DOHH2 (cell line): Measurements from ENCODE around the gene PGP.

Source experiments
- H3F3A ChIP-seq: fragments of 200-600 bp; sonication (generic), shearing (Covaris generic); 2 replicates; pipeline ENCODE4 v1.6.0; 2016; ENCODE audit warnings: antibody characterized with exemption, mild to moderate bottlenecking; ENCODE audit not compliant: control insufficient read depth, insufficient read depth
- H3K27ac ChIP-seq: fragments of 200-600 bp; sonication (generic); 2 replicates; pipeline ENCODE4 v1.5.1; 2014; ENCODE audit warnings: low read depth, mild to moderate bottlenecking, low read length, moderate library complexity
- H3K27me3 ChIP-seq: fragments of 200-600 bp; sonication (generic); 2 replicates; pipeline ENCODE4 v1.6.1; 2014; ENCODE audit warnings: mild to moderate bottlenecking, low read length, mixed read lengths; ENCODE audit not compliant: control insufficient read depth
- H3K36me3 ChIP-seq: fragments of 200-600 bp; sonication (generic); 2 replicates; pipeline ENCODE4 v1.6.1; 2014; ENCODE audit warnings: mild to moderate bottlenecking, low read length, moderate library complexity, mixed read lengths; ENCODE audit not compliant: control insufficient read depth
- H3K4me1 ChIP-seq: fragments of 200-600 bp; sonication (generic); 2 replicates; pipeline ENCODE4 v1.6.1; 2014; ENCODE audit warnings: mild to moderate bottlenecking, low read length, mixed read lengths; ENCODE audit not compliant: control insufficient read depth
- H3K4me2 ChIP-seq: fragments of 200-600 bp; sonication (generic); 2 replicates; pipeline ENCODE4 v1.6.0; 2014; ENCODE audit warnings: mild to moderate bottlenecking, low read length, moderate library complexity
- H3K4me3 ChIP-seq: fragments of 200-600 bp; sonication (generic); 2 replicates; pipeline ENCODE4 v1.5.1; 2014; ENCODE audit warnings: mild to moderate bottlenecking, low read length, mixed read lengths
- H3K79me2 ChIP-seq: fragments of 200-600 bp; sonication (generic); 2 replicates; pipeline ENCODE4 v1.6.1; 2014; ENCODE audit warnings: mild to moderate bottlenecking, low read length, mixed read lengths; ENCODE audit not compliant: control insufficient read depth
- H3K9me2 ChIP-seq: fragments of 200-600 bp; sonication (generic); replicated peaks from 2 replicates; pipeline ENCODE4 v1.6.1; 2014; ENCODE audit warnings: mild to moderate bottlenecking, low read length, mixed read lengths; ENCODE audit not compliant: control insufficient read depth
- H3K9me3 ChIP-seq: fragments of 200-600 bp; sonication (generic); 2 replicates; pipeline ENCODE4 v1.6.1; 2014; ENCODE audit warnings: antibody characterized with exemption, low read length, mixed read lengths; ENCODE audit not compliant: control insufficient read depth, insufficient read depth
- H4K20me1 ChIP-seq: fragments of 200-600 bp; sonication (generic); 2 replicates; pipeline ENCODE4 v1.6.0; 2014; ENCODE audit warnings: low read depth, mild to moderate bottlenecking, antibody characterized with exemption, low read length, moderate library complexity; ENCODE audit not compliant: control insufficient read depth, insufficient read depth
- EZH2phosphoT487 ChIP-seq: fragments of 200-600 bp; sonication (generic); IDR thresholded peaks from 2 replicates; pipeline ENCODE4 v1.6.1; 2017; ENCODE audit warnings: borderline replicate concordance, mild to moderate bottlenecking, antibody characterized with exemption, low read length, moderate library complexity, mixed read lengths
- TF ChIP-seq, protein P1 (sequence below): fragments of 200-600 bp; sonication (generic); IDR thresholded peaks from one replicate; pipeline ENCODE4 v1.5.1; 2014; ENCODE audit warnings: antibody characterized with exemption, mild to moderate bottlenecking, low read depth, low read length; ENCODE audit not compliant: poor library complexity, severe bottlenecking

Gene PGP

DNA sequence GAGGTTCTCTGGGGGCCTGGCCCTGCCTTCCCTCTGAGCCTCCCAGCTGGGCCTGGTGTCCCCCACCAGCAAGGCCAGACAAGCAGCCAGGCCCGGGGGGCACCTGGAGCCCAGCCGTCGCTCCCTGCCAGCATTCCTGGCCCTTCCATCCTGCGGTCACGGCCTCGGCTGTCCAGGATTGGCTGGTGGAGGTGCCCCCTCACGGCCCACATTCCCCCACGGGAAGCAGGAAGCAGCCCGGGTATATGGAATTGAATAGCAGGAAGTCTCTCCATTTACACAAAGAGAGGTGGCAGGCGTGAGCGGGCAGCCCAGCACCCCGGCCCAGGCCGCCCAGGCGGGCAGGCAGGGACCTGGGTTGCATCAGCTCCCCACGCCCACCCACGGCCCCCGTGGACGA, 44.6 kb downstream of the PGP start:
- Histone ChIP-seq H3K79me2 (peaks cover 15% of the 10 kb centered on the region), H3K9me2 (no peaks in the 10 kb centered on the region), H3K27ac (no peak overlapping the region), H3F3A (no peaks in the 10 kb centered on the region), H3K36me3 (peaks cover 67% of the 10 kb centered on the region), H3K27me3 (no peaks in the 10 kb centered on the region), H4K20me1 (no peaks in the 10 kb centered on the region), H3K9me3 (no peaks in the 10 kb centered on the region), H3K4me1 (no peaks in the 10 kb centered on the region), H3K4me2 (no peak overlapping the region), H3K4me3 (no peak overlapping the region)
- no peak for TF ChIP-seq EZH2phosphoT487
- TF ChIP-seq, protein P1, sequence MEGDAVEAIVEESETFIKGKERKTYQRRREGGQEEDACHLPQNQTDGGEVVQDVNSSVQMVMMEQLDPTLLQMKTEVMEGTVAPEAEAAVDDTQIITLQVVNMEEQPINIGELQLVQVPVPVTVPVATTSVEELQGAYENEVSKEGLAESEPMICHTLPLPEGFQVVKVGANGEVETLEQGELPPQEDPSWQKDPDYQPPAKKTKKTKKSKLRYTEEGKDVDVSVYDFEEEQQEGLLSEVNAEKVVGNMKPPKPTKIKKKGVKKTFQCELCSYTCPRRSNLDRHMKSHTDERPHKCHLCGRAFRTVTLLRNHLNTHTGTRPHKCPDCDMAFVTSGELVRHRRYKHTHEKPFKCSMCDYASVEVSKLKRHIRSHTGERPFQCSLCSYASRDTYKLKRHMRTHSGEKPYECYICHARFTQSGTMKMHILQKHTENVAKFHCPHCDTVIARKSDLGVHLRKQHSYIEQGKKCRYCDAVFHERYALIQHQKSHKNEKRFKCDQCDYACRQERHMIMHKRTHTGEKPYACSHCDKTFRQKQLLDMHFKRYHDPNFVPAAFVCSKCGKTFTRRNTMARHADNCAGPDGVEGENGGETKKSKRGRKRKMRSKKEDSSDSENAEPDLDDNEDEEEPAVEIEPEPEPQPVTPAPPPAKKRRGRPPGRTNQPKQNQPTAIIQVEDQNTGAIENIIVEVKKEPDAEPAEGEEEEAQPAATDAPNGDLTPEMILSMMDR: no peak

DNA sequence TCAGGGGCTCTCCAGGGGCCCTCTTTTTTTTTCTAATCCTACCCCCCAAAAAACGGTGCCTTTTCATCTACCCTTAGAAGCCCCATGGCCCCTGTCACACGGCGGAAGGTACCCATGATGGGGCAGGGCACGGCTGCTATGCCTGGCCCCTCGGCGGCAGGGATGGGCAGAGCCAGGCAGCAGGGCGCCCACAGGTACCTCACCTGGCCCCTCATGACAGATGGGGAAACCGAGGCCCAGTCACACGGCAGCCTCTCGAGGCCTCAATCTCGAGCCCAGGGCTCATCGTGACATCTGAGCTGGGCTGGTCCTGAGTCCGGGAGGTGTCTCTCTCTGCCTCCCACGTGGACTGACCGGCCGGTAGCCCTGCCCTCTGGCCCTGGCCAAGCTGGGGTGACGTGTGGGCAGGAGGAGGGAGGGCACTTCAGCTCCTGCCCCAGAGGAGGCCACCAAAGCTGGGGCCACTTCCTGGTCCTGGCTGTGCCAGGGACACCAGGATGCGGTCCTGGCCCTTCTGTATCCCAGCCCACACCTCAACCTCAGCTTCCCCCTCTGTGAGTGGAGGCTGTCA, 47.5 kb downstream of the PGP start:
- no peak overlapping the region for H3K4me3 ChIP-seq

DNA sequence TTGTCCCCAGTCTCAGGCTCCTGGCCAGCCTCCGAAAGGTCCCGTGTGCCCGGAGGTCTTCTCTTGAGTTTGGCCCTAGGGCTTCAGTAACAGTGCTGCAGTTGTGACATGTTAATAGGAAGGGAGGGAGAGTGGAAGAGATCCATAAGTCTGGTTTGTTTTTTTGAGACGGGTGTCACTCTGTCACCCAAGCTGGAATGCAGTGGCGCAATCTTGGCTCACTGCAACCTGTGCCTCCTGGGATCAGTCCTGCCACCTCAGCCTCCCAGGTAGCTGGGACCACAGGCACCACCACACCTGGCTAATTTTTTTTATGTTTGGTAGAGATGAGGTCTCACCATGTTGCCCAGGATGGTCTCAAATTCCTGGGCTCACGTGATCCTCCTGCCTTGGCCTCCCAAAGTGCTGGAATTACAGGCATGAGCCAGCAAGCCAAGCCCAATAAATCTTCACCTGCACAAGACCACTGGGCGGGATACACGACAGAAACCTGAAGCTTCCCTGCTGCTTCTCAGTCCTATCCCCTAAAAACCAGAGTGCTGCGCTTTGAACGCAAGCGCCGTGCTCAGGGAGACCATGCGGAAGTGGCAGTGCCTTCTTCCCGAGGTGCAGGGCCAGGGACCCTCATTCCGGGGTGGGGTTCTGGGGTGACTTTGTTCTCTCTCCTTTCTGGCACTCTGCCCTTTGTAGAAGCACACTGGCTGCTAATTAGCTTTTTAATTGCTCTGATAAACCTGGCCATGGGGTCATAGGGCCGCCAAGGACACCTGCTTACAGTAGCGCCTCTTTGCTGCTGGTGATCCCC, 48.2 kb downstream of the PGP start:
- Histone ChIP-seq H3K27ac (no peak overlapping the region), H3K27me3 (no peaks in the 10 kb centered on the region), H3K4me2 (no peak overlapping the region), H3K9me3 (peaks cover 17% of the 10 kb centered on the region; the same call in 1 of the 2 replicates), H3K9me2 (no peaks in the 10 kb centered on the region), H3K79me2 (peaks cover 41% of the 10 kb centered on the region), H3K36me3 (peaks cover 66% of the 10 kb centered on the region), H3K4me3 (no peak overlapping the region), H3K4me1 (no peaks in the 10 kb centered on the region), H3F3A (peaks cover 8% of the 10 kb centered on the region), H4K20me1 (no peaks in the 10 kb centered on the region)
- no peak for TF ChIP-seq EZH2phosphoT487
- TF ChIP-seq, protein P1: no peak

More for the DNA sequence above, 47.5 kb downstream of the PGP start:
- Histone ChIP-seq H3K9me3 (peaks cover 15% of the 10 kb centered on the region; the same call in 1 of the 2 replicates), H4K20me1 (no peaks in the 10 kb centered on the region), H3K27me3 (no peaks in the 10 kb centered on the region), H3K27ac (no peak overlapping the region), H3K36me3 (peaks cover 66% of the 10 kb centered on the region), H3K4me1 (no peaks in the 10 kb centered on the region), H3K9me2 (no peaks in the 10 kb centered on the region), H3K4me2 (no peak overlapping the region), H3F3A (peaks cover 8% of the 10 kb centered on the region), H3K79me2 (peaks cover 34% of the 10 kb centered on the region)
- no peak for TF ChIP-seq EZH2phosphoT487
- TF ChIP-seq, protein P1: no peak
